Measurements from ENCODE around the gene IRF8. TPM values are rescaled to one million over a fixed set of nuclear protein-coding genes. Genes with fewer than 3 reads are reported as not detected.
A peak's percentile ranks its signal among the peaks of the same experiment; 100 is the strongest.

The IRF8 gene
- total RNA-seq, 1 donor from 2014 or later = not detected

DNA sequence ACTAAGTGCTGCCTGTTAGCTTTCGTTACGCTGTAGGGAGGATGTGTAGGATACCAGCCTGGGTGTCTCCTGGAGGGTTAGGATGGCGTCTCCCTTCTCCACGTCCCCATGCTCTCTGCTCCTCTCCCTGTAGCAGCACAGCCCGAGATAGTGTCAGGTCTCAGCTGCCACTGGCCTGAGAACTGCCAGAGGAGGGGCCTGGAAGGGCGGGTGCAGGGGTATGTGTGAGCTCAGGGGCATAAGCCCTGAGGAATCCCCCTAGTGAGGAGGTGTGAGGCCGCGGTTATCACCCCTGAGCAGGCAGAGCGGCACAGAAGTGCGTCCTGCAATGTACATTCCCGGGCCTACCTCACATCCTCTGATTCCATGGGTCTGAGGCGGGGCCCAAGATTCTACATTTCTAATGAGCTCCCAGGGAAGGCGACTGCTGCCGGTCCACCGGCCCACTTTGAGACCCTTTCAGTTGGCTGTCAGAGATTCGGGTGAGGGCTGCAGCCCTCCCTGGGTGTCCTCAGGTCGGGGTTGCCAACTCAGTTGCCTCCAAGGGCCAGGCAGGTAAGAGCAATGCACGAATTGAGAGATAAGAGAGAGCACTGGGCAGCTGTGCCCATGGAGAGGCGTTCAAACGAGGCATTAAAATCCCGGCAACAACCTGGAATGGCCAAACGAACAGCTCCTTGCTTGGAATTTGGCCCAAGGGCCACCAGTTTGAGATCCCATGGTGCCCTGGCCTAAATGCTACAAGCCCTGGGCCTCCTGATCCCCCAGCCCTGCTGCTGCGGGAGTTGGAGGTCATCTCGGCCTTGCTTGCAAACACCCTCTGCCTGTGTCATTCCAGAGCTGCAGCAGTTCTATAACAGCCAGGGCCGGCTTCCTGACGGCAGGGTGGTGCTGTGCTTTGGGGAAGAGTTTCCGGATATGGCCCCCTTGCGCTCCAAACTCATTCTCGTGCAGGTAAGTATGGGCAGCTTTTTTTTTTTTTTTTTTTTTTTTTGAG lies 20.6 kb downstream of the IRF8 start:
- no peaks in the 10 kb centered on the region for H3K36me3 Mint-ChIP-seq (ENCODE audit: low read depth)
- H3K9me3 Mint-ChIP-seq (ENCODE audit: low read depth) = no peaks in the 10 kb centered on the region
- H3K4me1 Mint-ChIP-seq (ENCODE audit: low read depth) = no peaks in the 10 kb centered on the region
- TF ChIP-seq, protein P1, sequence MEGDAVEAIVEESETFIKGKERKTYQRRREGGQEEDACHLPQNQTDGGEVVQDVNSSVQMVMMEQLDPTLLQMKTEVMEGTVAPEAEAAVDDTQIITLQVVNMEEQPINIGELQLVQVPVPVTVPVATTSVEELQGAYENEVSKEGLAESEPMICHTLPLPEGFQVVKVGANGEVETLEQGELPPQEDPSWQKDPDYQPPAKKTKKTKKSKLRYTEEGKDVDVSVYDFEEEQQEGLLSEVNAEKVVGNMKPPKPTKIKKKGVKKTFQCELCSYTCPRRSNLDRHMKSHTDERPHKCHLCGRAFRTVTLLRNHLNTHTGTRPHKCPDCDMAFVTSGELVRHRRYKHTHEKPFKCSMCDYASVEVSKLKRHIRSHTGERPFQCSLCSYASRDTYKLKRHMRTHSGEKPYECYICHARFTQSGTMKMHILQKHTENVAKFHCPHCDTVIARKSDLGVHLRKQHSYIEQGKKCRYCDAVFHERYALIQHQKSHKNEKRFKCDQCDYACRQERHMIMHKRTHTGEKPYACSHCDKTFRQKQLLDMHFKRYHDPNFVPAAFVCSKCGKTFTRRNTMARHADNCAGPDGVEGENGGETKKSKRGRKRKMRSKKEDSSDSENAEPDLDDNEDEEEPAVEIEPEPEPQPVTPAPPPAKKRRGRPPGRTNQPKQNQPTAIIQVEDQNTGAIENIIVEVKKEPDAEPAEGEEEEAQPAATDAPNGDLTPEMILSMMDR (IDR thresholded peaks at IDR 0.05) = no peak
- H3K27me3 Mint-ChIP-seq (ENCODE audit: low read depth) = peaks cover 31% of the 10 kb centered on the region
- H3K27ac Mint-ChIP-seq (ENCODE audit: unreplicated experiment) = no peak overlapping the region
- peak; percentile 54 for DNase-seq (ENCODE audit: low spot score)
- H3K4me3 Mint-ChIP-seq (ENCODE audit: unreplicated experiment) = no peak overlapping the region

DNA sequence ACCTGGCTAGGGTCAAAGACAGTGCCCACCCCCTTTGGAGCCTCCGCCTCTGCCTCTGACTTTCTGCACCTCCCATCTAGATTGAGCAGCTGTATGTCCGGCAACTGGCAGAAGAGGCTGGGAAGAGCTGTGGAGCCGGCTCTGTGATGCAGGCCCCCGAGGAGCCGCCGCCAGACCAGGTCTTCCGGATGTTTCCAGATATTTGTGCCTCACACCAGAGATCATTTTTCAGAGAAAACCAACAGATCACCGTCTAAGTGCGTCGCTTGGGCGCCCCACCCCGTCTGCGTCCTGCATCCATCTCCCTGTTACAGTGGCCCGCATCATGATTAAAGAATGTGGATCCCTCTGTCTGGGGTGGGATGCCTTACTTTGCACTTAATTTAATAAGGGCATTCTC lies 22.1 kb downstream of the IRF8 start:
- H3K4me3 Mint-ChIP-seq (ENCODE audit: unreplicated experiment) = no peak overlapping the region
- TF ChIP-seq, protein P1 (IDR thresholded peaks at IDR 0.05) = no peak
- H3K27me3 Mint-ChIP-seq (ENCODE audit: low read depth) = peaks cover 41% of the 10 kb centered on the region
- peaks cover 3% of the 10 kb centered on the region for H3K9me3 Mint-ChIP-seq (ENCODE audit: low read depth)
- no peak overlapping the region for H3K27ac Mint-ChIP-seq (ENCODE audit: unreplicated experiment)
- H3K36me3 Mint-ChIP-seq (ENCODE audit: low read depth) = no peaks in the 10 kb centered on the region
- DNase-seq (ENCODE audit: low spot score) = peak; percentile 35
- no peaks in the 10 kb centered on the region for H3K4me1 Mint-ChIP-seq (ENCODE audit: low read depth)

DNA sequence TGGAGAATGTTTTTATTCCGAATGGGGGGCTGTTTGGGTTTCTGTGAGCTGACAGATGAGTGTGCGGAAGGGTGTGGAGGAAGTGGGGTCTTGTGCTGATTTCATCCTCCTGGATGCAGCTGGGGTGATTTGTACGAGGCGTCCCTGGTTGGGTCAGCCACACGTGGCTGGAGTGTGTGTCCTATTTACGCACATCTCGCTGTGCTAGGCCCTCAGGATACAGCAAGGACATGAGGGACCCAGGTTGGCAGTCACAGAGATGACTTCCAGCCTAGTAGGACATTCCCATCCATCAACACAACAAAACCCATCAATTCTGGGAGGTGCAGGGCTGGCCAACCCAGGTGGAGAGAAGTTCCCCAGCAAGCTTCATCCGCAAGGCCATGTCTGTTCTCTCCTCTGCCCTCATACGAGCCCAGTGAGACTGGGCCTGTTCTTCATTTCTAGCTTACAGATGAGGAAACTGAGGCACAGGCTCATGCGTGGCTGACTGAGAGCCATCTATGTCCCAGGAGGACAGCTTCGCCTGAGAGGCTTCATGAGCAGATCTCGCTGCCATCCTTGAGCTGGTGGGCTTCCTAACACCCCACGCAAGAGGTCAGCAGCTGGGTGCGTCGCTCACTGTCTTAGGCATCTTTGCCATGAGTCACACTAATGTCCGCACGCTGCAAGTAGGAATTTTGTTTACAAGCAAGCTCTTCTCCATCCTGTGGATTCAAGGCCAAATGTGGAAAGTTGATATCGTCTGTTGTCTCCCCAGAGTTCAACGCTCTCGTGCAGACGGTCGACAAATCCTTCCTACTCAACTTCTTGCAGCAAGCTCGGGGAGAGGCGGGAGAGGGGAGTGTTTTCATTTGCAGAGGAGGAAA lies 24.4 kb downstream of the IRF8 start:
- H3K4me1 Mint-ChIP-seq (ENCODE audit: low read depth) = no peaks in the 10 kb centered on the region
- no peak overlapping the region for H3K27ac Mint-ChIP-seq (ENCODE audit: unreplicated experiment)
- TF ChIP-seq, protein P1 (IDR thresholded peaks at IDR 0.05) = no peak
- H3K27me3 Mint-ChIP-seq (ENCODE audit: low read depth) = peaks cover 52% of the 10 kb centered on the region
- no peaks in the 10 kb centered on the region for H3K36me3 Mint-ChIP-seq (ENCODE audit: low read depth)
- DNase-seq (ENCODE audit: low spot score) = peak; percentile 58
- H3K4me3 Mint-ChIP-seq (ENCODE audit: unreplicated experiment) = no peak overlapping the region
- H3K9me3 Mint-ChIP-seq (ENCODE audit: low read depth) = peaks cover 3% of the 10 kb centered on the region

DNA sequence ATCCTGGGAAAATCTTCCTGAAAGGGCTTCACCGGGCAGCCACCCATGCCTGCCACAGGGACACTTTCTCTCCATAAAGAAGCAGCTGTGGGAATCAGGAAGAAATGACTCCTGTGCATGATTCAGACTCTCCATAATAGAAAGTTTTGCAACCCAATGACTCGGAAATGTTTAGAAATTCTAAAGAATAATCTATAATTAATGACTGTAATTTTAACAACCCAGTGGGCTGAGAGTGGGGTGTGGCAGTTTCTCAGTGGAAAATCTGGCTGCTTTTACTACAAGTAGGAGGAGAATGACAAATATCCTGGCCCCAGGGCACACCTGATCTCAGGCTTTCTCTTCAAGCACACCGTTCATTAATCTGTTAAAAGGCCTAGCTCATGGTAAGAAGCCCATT lies 25.7 kb downstream of the IRF8 start:
- H3K27ac Mint-ChIP-seq (ENCODE audit: unreplicated experiment) = no peak overlapping the region
- TF ChIP-seq, protein P1 (IDR thresholded peaks at IDR 0.05) = no peak
- H3K4me1 Mint-ChIP-seq (ENCODE audit: low read depth) = no peaks in the 10 kb centered on the region
- no peak for DNase-seq (ENCODE audit: low spot score)
- peaks cover 61% of the 10 kb centered on the region for H3K27me3 Mint-ChIP-seq (ENCODE audit: low read depth)
- no peaks in the 10 kb centered on the region for H3K36me3 Mint-ChIP-seq (ENCODE audit: low read depth)
- no peak overlapping the region for H3K4me3 Mint-ChIP-seq (ENCODE audit: unreplicated experiment)
- H3K9me3 Mint-ChIP-seq (ENCODE audit: low read depth) = peaks cover 3% of the 10 kb centered on the region

DNA sequence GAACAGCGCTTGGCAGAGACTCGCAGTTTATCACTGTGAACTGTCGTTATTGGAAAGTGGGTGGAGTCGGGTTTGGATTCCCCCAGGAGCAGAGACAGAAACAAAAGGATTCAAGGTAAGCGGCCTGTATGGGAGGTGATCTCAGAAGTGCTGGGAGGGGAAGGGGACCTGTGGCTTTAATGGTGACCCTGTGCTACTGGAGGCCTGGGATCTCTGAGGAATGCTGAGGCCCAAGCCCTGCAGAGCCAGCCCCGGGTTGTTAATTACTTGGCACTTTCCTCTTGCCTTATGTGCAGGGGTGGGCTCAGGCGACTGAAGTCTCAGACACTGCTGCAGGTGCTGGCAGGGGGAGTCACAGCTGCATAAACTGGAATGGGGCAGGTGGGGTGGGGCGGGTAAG lies 27.4 kb downstream of the IRF8 start:
- Mint-ChIP-seq H3K4me1 (ENCODE audit: low read depth) (no peaks in the 10 kb centered on the region), H3K27me3 (ENCODE audit: low read depth) (peaks cover 58% of the 10 kb centered on the region), H3K9me3 (ENCODE audit: low read depth) (peaks cover 3% of the 10 kb centered on the region), H3K27ac (ENCODE audit: unreplicated experiment) (no peak overlapping the region), H3K36me3 (ENCODE audit: low read depth) (no peaks in the 10 kb centered on the region), H3K4me3 (ENCODE audit: unreplicated experiment) (no peak overlapping the region)
- TF ChIP-seq, protein P1 (IDR thresholded peaks at IDR 0.05) = no peak
- peak; percentile 33 for DNase-seq (ENCODE audit: low spot score)

Measured in chondrocyte (in vitro differentiated cells).